ENCODE measurements around the gene CMKLR1. TPM values are rescaled to one million over a fixed set of nuclear protein-coding genes. Genes with fewer than 3 reads are reported as not detected.

CMKLR1 gene
- total and polyA plus RNA-seq, 2 donors from 2014 or later, result 6.1 to 25.7 TPM

DNA sequence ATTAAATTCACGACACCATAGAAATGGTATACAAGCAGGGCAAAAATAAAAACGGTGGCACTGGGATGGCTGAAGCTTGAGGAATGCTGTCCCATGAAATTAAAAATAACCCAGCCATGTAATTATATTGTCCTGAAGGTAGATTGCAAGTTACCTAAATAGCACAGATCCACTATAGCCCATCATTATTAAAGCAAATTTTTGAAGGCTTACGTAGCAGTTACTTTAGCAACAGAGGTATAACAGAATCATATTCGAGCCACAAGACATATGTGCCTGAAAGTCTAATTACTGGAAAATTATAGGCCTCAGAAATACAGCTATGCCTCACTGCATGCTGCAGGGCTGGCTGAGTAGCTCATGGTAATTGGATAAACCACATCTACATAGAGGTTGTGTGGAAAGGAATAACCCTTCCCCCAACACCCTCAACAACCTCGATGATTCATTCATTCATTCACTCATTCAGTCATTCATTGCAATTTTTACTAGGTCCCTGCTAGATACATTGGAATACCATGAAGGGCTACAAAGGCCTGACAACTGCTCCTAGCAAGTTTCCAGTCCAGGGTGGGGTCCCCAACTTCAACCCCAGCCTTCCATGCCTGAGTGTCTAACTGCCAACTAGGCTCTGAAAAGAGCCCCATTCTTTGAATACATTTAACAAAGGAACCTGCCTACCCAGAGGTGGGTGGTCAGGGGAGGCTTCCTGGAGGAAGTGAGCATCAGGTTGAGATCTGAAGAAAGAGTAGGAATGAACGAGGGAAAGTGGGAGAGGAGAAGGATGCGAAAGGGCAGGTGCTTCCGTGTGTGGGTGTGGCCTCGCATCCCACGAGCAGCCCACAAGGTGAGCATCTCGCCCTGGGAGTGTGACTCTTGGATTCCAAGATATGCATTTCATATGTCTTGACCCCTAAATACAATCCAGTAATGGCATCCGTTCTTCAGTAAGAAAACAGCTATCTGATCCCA is 18.0 kb upstream of the CMKLR1 start:
- no peaks in the 10 kb centered on the region for H3K9me3 ChIP-seq (ENCODE audit: control insufficient read depth in 2 of 3, insufficient read depth in 1 of 3, low read length in 3 of 3)
- no peak overlapping the region for H3K9ac ChIP-seq (ENCODE audit: low read length in 3 of 3)
- peak in 2 of 5 donors; percentile 50 to 62 for DNase-seq
- no peak for FAIRE-seq
- TF ChIP-seq, protein P1, sequence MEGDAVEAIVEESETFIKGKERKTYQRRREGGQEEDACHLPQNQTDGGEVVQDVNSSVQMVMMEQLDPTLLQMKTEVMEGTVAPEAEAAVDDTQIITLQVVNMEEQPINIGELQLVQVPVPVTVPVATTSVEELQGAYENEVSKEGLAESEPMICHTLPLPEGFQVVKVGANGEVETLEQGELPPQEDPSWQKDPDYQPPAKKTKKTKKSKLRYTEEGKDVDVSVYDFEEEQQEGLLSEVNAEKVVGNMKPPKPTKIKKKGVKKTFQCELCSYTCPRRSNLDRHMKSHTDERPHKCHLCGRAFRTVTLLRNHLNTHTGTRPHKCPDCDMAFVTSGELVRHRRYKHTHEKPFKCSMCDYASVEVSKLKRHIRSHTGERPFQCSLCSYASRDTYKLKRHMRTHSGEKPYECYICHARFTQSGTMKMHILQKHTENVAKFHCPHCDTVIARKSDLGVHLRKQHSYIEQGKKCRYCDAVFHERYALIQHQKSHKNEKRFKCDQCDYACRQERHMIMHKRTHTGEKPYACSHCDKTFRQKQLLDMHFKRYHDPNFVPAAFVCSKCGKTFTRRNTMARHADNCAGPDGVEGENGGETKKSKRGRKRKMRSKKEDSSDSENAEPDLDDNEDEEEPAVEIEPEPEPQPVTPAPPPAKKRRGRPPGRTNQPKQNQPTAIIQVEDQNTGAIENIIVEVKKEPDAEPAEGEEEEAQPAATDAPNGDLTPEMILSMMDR (IDR thresholded peaks at IDR 0.05; ENCODE audit: borderline replicate concordance, extremely low read depth, insufficient read depth), result no peak
- H3K4me3 ChIP-seq (ENCODE audit: low read length in 3 of 3), result no peak overlapping the region
- no peaks in the 10 kb centered on the region for H3K36me3 ChIP-seq (ENCODE audit: control insufficient read depth in 2 of 3, insufficient read depth in 3 of 3, low read length in 3 of 3)
- H3K27ac ChIP-seq (ENCODE audit: low read depth in 2 of 2, low read length in 2 of 2), result no peak overlapping the region
- H3K27me3 ChIP-seq (ENCODE audit: control insufficient read depth, insufficient read depth, low read length), result no peaks in the 10 kb centered on the region
- no peaks in the 10 kb centered on the region for H3K4me1 ChIP-seq (ENCODE audit: control insufficient read depth in 2 of 3, insufficient read depth in 2 of 3, low read depth in 1 of 3, low read length in 3 of 3)
- intact Hi-C loops (cut with DNase I), result no loop called here

DNA sequence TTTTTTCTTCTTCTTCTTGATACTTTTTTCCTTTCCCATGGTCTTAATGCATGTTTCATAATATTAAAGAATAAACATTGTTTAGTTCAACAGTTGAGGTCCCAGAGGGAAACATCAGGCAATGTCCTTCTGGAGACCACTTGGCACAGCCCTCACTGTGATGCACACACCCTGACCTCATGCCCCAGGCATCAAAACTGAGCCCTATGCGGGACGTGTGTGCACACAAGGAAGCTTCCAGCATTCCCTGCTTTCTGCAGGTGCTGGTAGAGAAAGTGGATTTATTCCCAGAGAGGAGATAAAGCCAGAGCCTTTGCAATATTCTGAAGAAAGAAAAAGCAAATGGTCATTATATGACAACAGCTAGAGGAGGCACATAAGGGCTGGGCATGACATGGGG is 16.0 kb upstream of the CMKLR1 start:
- Histone ChIP-seq H3K27me3 (ENCODE audit: control insufficient read depth, insufficient read depth, low read length) (no peaks in the 10 kb centered on the region), H3K4me1 (ENCODE audit: control insufficient read depth in 2 of 3, insufficient read depth in 2 of 3, low read depth in 1 of 3, low read length in 3 of 3) (no peaks in the 10 kb centered on the region), H3K4me3 (ENCODE audit: low read length in 3 of 3) (no peak overlapping the region), H3K27ac (ENCODE audit: low read depth in 2 of 2, low read length in 2 of 2) (no peak overlapping the region), H3K9me3 (ENCODE audit: control insufficient read depth in 2 of 3, insufficient read depth in 1 of 3, low read length in 3 of 3) (peaks cover 0 to 2% (median 0%) of the 10 kb centered on the region in 3 donors), H3K9ac (ENCODE audit: low read length in 3 of 3) (no peak overlapping the region), H3K36me3 (ENCODE audit: control insufficient read depth in 2 of 3, insufficient read depth in 3 of 3, low read length in 3 of 3) (no peaks in the 10 kb centered on the region)
- TF ChIP-seq, protein P1 (IDR thresholded peaks at IDR 0.05; ENCODE audit: borderline replicate concordance, extremely low read depth, insufficient read depth), result no peak
- no peak for DNase-seq
- intact Hi-C loops (cut with DNase I), result no loop called here
- FAIRE-seq, result no peak

DNA sequence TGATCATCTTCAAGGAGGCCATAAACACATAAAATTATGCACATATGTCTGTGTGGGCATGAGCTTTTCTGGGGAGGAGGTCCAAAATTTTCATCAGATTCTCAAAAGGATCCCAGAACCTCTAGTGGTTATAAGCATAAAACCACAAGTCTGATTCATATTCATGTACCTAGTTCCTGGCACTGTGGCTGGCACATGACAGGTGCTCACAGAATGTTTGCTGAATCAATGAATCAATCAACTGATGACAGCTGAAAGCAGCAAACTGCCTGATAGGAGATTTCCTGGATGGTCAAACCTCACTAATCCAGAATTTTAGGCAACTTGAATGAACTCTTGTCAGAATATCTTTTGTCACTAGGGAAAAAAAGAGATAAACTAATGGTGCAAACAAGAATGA is 13.5 kb upstream of the CMKLR1 start:
- H3K4me1 ChIP-seq (ENCODE audit: control insufficient read depth in 2 of 3, insufficient read depth in 2 of 3, low read depth in 1 of 3, low read length in 3 of 3), result no peaks in the 10 kb centered on the region
- H3K9me3 ChIP-seq (ENCODE audit: control insufficient read depth in 2 of 3, insufficient read depth in 1 of 3, low read length in 3 of 3), result peaks cover 0 to 5% (median 0%) of the 10 kb centered on the region in 3 donors
- DNase-seq (no peak), FAIRE-seq (no peak)
- no peaks in the 10 kb centered on the region for H3K27me3 ChIP-seq (ENCODE audit: control insufficient read depth, insufficient read depth, low read length)
- TF ChIP-seq, protein P1 (IDR thresholded peaks at IDR 0.05; ENCODE audit: borderline replicate concordance, extremely low read depth, insufficient read depth), result no peak
- no peaks in the 10 kb centered on the region for H3K36me3 ChIP-seq (ENCODE audit: control insufficient read depth in 2 of 3, insufficient read depth in 3 of 3, low read length in 3 of 3)
- H3K9ac ChIP-seq (ENCODE audit: low read length in 3 of 3), result no peak overlapping the region
- H3K27ac ChIP-seq (ENCODE audit: low read depth in 2 of 2, low read length in 2 of 2), result no peak overlapping the region
- no peak overlapping the region for H3K4me3 ChIP-seq (ENCODE audit: low read length in 3 of 3)
- intact Hi-C loops (cut with DNase I), result no loop called here

Measured in kidney (tissue), 14 donors.